IPS-15b (cell line): ENCODE measurements around the gene HOXD8.
A peak's percentile ranks its signal among the peaks of the same experiment; 100 is the strongest.

ENCODE experiments used
- H3K27me3 ChIP-seq: one replicate; pipeline ENCODE4 v1.6.1; 2013; ENCODE audit warnings: low read length; ENCODE audit not compliant: control insufficient read depth, insufficient read depth
- H3K36me3 ChIP-seq: one replicate; pipeline ENCODE4 v1.6.1; 2013; ENCODE audit warnings: low read length; ENCODE audit not compliant: control insufficient read depth, insufficient read depth
- H3K4me1 ChIP-seq: one replicate; pipeline ENCODE4 v1.6.1; 2013; ENCODE audit warnings: mild to moderate bottlenecking, low read length; ENCODE audit not compliant: control insufficient read depth, insufficient read depth
- H3K4me3 ChIP-seq: one replicate; pipeline ENCODE4 v1.5.1; 2013; ENCODE audit warnings: low read depth, low read length
- H3K9ac ChIP-seq: one replicate; pipeline ENCODE4 v1.6.1; 2013; ENCODE audit warnings: low read depth, mild to moderate bottlenecking, low read length
- H3K9me3 ChIP-seq: one replicate; pipeline ENCODE4 v1.6.1; 2013; ENCODE audit warnings: mild to moderate bottlenecking, low read length; ENCODE audit not compliant: control insufficient read depth, insufficient read depth

HOXD8 gene

DNA sequence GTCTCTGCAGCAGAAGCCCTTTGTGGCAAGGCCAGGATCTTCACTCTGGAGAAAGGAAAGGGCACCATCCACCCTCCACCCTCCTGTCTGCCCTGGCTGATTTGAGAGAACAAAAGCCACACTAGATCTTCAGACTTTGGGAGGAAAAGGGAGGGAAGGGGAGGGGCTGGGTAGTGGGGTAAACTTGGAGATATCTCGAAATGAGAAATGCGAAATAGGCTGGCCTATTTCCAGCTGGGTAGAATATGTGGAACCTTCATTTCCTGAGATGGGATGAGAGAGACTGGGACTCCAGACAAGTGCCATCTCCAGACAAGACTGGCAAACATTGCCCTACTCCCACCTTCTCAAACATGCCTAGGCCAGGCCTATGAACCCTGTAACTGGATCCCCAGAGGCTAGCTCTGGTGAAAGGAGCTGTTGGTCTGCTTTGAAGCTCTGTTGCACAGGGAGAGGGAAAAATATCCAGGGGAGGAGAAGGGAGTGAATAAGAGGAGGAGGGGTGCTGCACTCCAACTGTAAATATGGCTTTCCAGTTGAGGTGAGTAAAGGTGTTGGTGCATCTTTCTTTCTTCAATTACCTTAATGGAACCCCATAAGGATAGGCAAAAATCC, 28.2 kb upstream of the HOXD8 start:
- Histone ChIP-seq H3K9me3 (no peaks in the 10 kb centered on the region), H3K4me1 (peaks cover 2% of the 10 kb centered on the region), H3K9ac (no peak overlapping the region), H3K27me3 (peaks cover 96% of the 10 kb centered on the region), H3K4me3 (peak overlapping the region; percentile 27), H3K36me3 (no peaks in the 10 kb centered on the region)

DNA sequence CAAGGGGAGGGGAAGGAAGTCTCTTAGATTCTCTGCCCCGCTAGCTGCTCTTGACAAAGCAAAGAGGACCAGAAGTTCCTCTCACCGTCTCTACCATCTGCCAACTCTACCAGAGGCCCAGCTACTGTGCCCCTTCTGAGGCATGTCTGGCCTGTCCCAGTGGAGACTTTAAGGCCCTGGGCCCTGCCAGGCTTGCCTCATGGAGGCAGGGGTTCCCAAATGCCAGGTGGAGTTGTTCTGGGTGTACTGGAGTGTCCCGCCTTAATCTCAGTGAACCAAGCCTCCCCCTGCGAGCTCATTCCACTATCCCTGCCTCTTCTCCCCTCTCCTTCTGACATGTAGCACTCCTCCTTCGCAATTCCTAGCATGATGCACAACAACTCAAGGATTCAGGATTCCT, 27.7 kb upstream of the HOXD8 start:
- Histone ChIP-seq H3K9me3 (no peaks in the 10 kb centered on the region), H3K27me3 (peaks cover 93% of the 10 kb centered on the region), H3K36me3 (no peaks in the 10 kb centered on the region), H3K4me3 (peak overlapping the region; percentile 30), H3K9ac (no peak overlapping the region), H3K4me1 (no peaks in the 10 kb centered on the region)

DNA sequence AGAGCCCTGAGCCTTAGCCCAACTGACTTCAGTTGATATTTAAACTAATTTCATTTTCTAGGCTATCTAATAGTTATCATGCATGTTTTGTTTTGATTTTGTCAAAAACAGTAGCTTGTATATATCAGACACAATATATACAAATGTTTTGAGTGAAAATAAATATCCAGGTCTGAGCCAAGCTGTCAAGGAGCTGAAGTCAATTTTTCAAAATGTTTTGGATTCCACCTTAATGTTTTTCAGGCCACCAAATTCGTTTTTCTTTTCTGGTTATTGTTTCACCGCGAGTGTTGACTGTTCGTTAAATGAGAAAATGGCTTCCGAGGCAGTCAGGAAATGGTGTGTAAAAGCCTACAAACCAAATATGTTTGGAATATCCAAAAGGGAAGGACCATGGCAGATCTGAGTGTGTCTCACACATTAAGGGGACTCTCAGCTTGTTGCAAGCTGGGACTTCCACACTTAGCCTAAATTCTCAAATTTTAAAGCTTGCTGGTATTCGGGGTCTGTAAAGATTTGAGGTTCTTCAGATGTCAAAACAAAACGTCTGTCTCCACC, 27.1 kb upstream of the HOXD8 start:
- no peaks in the 10 kb centered on the region for H3K4me1 ChIP-seq
- H3K27me3 ChIP-seq: peaks cover 96% of the 10 kb centered on the region
- no peak overlapping the region for H3K9ac ChIP-seq
- no peak overlapping the region for H3K4me3 ChIP-seq
- H3K36me3 ChIP-seq: no peaks in the 10 kb centered on the region
- H3K9me3 ChIP-seq: no peaks in the 10 kb centered on the region

DNA sequence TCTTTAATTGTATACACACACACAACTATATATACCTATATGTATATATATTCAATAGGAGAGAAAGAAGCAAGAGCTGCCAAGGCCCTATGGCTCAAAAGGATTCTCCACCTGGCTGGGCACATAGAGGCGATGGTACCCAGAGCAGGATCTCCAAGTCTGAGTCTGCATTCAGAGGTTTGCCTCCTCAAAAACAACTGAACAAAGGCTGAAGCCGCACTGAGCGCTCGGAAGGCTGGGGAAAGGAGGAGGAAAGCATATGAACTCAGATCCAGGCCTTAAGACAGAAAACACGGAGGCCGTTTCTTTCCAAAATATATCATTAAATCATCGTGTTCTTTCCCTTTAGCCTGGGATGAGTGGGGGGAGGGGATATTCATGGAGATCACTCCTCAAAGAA, 26.3 kb upstream of the HOXD8 start:
- Histone ChIP-seq H3K4me3 (no peak overlapping the region), H3K27me3 (peaks cover 95% of the 10 kb centered on the region), H3K9ac (no peak overlapping the region), H3K36me3 (no peaks in the 10 kb centered on the region), H3K4me1 (no peaks in the 10 kb centered on the region), H3K9me3 (no peaks in the 10 kb centered on the region)

DNA sequence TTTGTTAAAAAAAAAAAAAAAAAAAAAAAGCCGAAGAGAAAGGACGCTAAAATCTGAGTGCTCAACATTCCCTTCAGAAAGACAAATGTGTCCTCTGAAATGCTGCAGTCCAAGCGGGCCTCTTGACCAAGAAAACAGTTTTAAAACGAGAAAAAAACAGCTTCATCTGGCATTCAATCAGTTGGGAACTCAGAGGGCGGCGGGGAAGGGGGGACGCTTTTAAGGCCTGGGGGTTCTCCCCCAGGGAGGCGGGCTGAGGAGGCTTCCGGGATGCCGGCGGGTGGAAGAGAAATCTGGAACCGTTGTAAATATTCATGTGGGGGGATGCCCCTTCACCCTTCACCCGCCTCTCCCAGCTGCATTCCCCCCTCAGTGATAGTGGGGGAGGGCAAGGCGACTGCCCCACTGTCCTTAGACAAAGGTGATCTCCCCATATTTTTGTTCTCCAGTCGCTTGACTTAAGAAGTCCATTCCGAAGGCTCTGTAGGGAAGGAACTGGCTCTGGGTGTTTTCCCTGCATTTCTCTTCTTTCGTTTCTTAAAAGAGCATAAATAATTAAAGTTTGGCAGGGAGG, 25.7 kb upstream of the HOXD8 start:
- H3K9me3 ChIP-seq: no peaks in the 10 kb centered on the region
- peaks cover 94% of the 10 kb centered on the region for H3K27me3 ChIP-seq
- H3K9ac ChIP-seq: no peak overlapping the region
- no peaks in the 10 kb centered on the region for H3K36me3 ChIP-seq
- peak overlapping the region; percentile 30 for H3K4me3 ChIP-seq
- H3K4me1 ChIP-seq: no peaks in the 10 kb centered on the region

DNA sequence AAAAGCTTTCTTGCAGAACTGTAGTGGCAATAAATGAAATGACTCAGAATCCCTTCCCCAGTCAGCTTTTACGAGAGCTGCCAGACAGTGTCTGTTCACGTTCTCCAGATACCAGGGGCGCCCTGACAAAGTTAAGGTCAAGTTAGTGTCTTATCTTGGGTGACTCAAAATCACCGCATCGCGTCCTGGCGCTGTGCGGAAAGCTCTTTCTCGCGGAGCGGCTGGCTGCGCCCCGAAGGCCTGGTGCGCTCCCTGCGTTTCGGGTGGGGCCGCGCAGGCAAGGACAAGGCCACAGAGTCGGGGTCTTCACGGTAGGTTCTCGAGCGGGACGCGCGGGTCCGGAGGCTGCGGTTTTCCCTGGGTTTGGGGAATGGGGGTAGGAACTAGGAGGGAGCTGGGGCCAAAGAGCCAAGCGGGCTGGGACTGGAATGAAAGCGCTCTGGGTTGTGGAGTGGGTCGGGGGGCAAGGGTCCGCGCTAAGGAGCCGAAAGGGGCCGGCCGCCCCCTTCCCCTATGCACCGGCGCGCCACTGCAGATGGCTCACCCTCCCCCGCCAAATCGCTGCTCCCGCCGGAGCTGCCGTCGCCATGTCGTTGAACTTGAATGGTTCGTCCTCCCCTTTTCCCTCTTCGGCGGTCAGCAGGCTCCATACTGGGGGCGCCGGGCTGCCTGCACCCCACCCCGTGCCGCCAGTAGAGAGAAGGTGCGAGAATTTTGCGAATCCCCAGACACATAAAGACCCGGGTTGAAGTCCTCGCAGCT, 25.0 kb upstream of the HOXD8 start:
- peaks cover 94% of the 10 kb centered on the region for H3K27me3 ChIP-seq
- H3K9me3 ChIP-seq: no peaks in the 10 kb centered on the region
- peak overlapping the region; percentile 30 for H3K4me3 ChIP-seq

DNA sequence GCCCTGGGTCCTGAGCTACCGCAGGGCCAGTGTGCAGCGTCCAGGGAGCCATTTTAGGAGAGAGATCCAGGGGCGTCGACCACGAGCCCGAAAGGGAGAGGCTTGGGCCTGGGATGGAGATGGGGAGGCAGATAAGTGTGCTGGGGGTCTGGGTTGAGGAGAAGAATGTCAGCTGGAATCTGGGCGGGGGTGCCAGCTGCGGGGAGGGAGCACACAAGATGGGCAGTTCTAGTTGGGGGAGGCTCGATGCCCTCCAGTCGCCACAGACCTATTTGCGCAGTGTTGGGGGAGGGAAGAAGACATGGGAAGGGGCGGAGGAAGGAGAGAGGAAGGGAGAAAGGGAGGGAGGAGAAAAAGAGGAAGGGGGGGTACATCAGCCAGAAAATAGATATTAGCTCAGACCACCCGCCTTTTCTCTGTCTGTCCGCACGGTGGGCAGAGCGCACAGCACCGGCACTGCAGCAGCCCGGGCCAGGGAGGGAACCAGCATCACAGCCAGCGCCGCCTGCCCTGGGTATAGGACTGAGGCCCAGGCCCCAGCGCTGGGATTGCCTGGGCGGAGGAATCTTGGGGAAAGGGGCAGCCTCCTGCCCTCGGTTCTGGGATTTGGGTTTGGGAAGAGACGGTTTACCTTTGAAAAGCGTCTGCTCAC, 24.3 kb upstream of the HOXD8 start:
- Histone ChIP-seq H3K9me3 (no peaks in the 10 kb centered on the region), H3K27me3 (peaks cover 94% of the 10 kb centered on the region), H3K4me1 (no peaks in the 10 kb centered on the region), H3K4me3 (peak overlapping the region; percentile 30), H3K36me3 (no peaks in the 10 kb centered on the region), H3K9ac (no peak overlapping the region)

More for the DNA sequence above, 25.0 kb upstream of the HOXD8 start:
- Histone ChIP-seq H3K4me1 (no peaks in the 10 kb centered on the region), H3K9ac (no peak overlapping the region), H3K36me3 (no peaks in the 10 kb centered on the region)

DNA sequence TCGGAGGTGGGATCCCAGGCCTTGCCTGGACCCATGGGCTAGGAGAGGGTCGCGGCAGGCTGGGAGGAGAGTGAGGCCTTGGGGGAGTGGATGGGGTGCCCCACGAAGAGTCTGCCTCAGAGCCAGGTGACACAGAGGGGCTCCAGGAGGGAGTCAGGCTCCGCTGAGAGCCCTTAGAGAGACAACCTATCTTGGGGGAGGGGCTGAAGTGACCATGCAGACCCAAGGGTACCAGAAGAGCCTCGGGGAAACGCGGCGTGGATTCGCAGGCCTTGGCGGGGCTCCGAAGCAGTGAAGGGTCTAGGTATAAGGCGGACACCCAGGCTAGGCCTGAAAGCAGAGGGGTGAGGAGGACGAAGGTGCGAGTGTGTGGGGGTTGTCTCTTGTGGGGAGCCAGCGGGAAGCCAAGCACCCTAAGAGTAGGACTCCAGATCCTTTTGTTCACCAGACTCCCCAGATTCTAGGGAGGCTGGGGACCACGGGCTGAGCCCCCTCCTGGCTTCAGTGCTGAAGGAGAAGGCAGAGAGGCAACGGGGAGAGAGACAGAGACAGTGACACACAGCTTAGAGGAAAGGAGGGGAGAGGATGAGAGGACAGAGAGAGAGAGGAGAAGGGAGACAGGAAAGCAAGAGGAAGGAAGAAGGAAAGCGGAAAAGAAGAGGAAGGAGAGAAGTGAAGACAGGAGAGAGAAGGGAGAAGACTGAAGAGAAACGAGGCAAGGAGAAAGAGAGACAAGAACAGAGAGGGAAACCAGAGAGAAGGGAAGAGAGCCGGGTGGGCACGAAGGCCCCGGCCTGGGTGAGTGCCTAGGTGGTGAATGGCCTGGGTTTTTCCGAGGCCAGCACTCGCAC, 23.6 kb upstream of the HOXD8 start:
- H3K4me3 ChIP-seq: peak overlapping the region; percentile 30
- H3K9ac ChIP-seq: no peak overlapping the region
- no peaks in the 10 kb centered on the region for H3K36me3 ChIP-seq
- H3K9me3 ChIP-seq: no peaks in the 10 kb centered on the region
- no peaks in the 10 kb centered on the region for H3K4me1 ChIP-seq
- peaks cover 94% of the 10 kb centered on the region for H3K27me3 ChIP-seq

DNA sequence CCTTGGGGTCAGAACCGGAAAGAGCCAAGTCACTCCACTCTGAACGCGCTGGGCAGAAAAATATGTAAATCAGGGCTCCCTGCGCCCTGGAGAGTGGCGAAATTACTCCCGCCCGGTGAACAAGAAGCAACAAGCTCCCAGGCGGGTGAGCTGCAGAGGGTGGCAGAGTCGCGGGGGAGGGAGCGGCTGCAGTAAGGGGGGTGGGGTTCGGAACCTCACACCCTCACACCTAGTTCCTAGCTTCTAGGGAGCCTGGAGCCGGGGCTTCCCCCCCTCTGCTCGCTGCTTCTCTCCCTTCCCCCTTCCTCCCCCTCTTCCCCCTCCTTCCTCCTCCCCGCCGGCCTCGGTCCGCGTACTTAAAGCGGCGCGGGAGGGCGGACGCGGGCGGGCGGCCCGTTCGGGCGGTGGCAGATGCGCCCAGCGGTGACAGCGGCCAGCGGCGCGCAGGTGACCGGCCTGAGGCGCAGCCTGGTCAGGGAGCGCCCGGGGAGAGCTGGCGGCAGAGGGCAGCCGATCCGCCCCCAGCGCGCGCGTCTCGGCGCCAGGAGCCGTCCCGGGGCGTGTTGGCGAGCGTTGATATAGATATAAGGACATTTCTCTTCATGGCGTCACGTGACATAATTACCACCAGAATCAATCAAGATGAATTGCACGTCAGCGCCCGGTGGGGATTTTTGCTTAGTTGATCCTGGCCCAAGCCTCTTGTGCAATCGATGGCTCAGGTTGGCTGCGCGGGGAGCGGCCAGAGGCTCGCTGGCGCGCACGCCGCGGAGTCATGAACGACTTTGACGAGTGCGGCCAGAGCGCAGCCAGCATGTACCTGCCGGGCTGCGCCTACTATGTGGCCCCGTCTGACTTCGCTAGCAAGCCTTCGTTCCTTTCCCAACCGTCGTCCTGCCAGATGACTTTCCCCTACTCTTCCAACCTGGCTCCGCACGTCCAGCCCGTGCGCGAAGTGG, 22.6 kb upstream of the HOXD8 start, which contains the start of gene HOXD11:
HOXD11 (plus strand) TSS at position 700 of the 959 bp plus-strand sequence; CDS start at position 776, 76 bp downstream.
- Histone ChIP-seq H3K9ac (no peak within 1 kb of the TSS), H3K9me3 (no peaks in the 10 kb centered on the region), H3K4me3 (peak within 1 kb of the TSS; percentile 30), H3K27me3 (peaks cover 94% of the 10 kb centered on the region), H3K4me1 (peaks cover 2% of the 10 kb centered on the region), H3K36me3 (no peaks in the 10 kb centered on the region)

DNA sequence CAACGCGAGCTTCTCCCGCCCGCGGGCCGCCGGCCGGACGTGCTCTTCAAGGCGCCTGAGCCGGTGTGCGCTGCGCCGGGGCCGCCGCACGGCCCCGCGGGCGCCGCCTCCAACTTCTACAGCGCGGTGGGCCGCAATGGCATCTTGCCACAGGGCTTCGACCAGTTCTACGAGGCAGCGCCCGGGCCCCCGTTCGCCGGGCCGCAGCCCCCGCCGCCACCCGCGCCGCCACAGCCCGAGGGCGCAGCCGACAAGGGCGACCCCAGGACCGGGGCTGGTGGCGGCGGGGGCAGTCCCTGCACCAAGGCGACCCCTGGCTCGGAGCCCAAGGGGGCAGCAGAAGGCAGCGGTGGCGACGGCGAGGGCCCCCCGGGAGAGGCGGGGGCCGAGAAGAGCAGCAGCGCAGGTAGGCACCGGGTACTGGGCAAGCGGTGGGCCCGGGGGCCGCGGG, 21.7 kb upstream of the HOXD8 start:
- no peak overlapping the region for H3K9ac ChIP-seq
- peaks cover 94% of the 10 kb centered on the region for H3K27me3 ChIP-seq

More for the DNA sequence above, 21.7 kb upstream of the HOXD8 start:
- Histone ChIP-seq H3K36me3 (no peaks in the 10 kb centered on the region), H3K4me3 (no peak overlapping the region), H3K4me1 (peaks cover 2% of the 10 kb centered on the region), H3K9me3 (no peaks in the 10 kb centered on the region)
